Measurements from ENCODE around the gene ATP6AP1.
A peak's percentile ranks its signal among the peaks of the same experiment; 100 is the strongest.

The ATP6AP1 gene

GRCh38 chrX:154481911-154482601 is 53.6 kb downstream of the ATP6AP1 start:
- DNase-seq (ENCODE audit: low read depth, low spot score): no peak
- H3K4me3 ChIP-seq (ENCODE audit: low read length): no peak overlapping the region

GRCh38 chrX:154482786-154483185 is 54.3 kb downstream of the ATP6AP1 start:
- H3K4me3 ChIP-seq (ENCODE audit: low read length): no peak overlapping the region
- DNase-seq (ENCODE audit: low read depth, low spot score): no peak

- no peak overlapping the region for H3K4me3 ChIP-seq (ENCODE audit: low read length)
- DNase-seq (ENCODE audit: low read depth, low spot score): no peak
These were observed 54.8 kb downstream of the ATP6AP1 start for GRCh38 chrX:154483325-154483724.

GRCh38 chrX:154484255-154485149 is 56.0 kb downstream of the ATP6AP1 start:
- H3K4me3 ChIP-seq (ENCODE audit: low read length): no peak overlapping the region
- no peak for DNase-seq (ENCODE audit: low read depth, low spot score)

GRCh38 chrX:154485150-154486051 is 56.9 kb downstream of the ATP6AP1 start:
- no peak for DNase-seq (ENCODE audit: low read depth, low spot score)
- H3K4me3 ChIP-seq (ENCODE audit: low read length): peak overlapping the region; percentile 66

GRCh38 chrX:154486052-154486395 is 57.5 kb downstream of the ATP6AP1 start:
- H3K4me3 ChIP-seq (ENCODE audit: low read length): peak overlapping the region; percentile 66
- no peak for DNase-seq (ENCODE audit: low read depth, low spot score)
